Esophagus mucosa (tissue), 1 donor: ENCODE results near the gene IRF9. TPM values are rescaled to one million over a fixed set of nuclear protein-coding genes. Genes with fewer than 3 reads are reported as not detected.

Experiments
- ATAC-seq: fragments of 200-7000 bp; cut with Tn5 transposase; one replicate; pipeline ENCODE4 v1.9.1; 2020
- total RNA-seq: library from RNA; stranded (reverse); gene quantifications from one replicate; pipeline ENCODE4 v1.2.4, GENCODE V29; 2023
- donor health status: DM: yes; HTN: yes; CAD: no.

The IRF9 gene
- total RNA-seq, 1 donor from 2014 or later = 44.2 TPM

- no peak for ATAC-seq
These were observed 11.6 kb upstream of the IRF9 start for GRCh38 chr14:24149302-24149969.

GRCh38 chr14:24150061-24150460 is 11.0 kb upstream of the IRF9 start:
- no peak for ATAC-seq

GRCh38 chr14:24150567-24150966 is 10.5 kb upstream of the IRF9 start:
- ATAC-seq = no peak

GRCh38 chr14:24150993-24151392 is 10.1 kb upstream of the IRF9 start:
- no peak for ATAC-seq

GRCh38 chr14:24151404-24152080 is 9.5 kb upstream of the IRF9 start:
- ATAC-seq = no peak

GRCh38 chr14:24155100-24155499 is 6.0 kb upstream of the IRF9 start:
- ATAC-seq = no peak

- ATAC-seq = no peak
These were observed 4.2 kb upstream of the IRF9 start for GRCh38 chr14:24156840-24157239.

- ATAC-seq = no peak
These were observed 3.7 kb upstream of the IRF9 start for GRCh38 chr14:24157331-24157730.

- ATAC-seq = no peak
These were observed 1.1 kb upstream of the IRF9 start for GRCh38 chr14:24159777-24160498.

GRCh38 chr14:24160499-24160849 is 591 bp upstream of the IRF9 start:
- peak; percentile 1 for ATAC-seq

GRCh38 chr14:24162093-24162492 is 1.0 kb downstream of the IRF9 start:
- ATAC-seq = no peak

GRCh38 chr14:24164518-24164991 is 3.5 kb downstream of the IRF9 start:
- no peak for ATAC-seq

GRCh38 chr14:24165785-24166184 is 4.7 kb downstream of the IRF9 start:
- ATAC-seq = no peak

GRCh38 chr14:24167469-24168114 is 6.5 kb downstream of the IRF9 start:
- no peak for ATAC-seq

GRCh38 chr14:24171422-24172260 is 10.6 kb downstream of the IRF9 start, which contains the start of gene REC8:
REC8 (plus strand) TSS chr14:24172080; CDS start chr14:24172553, 473 bp downstream.
- ATAC-seq = peak; percentile 60

GRCh38 chr14:24172261-24172860 is 11.3 kb downstream of the IRF9 start:
- peak; percentile 19 for ATAC-seq

GRCh38 chr14:24172871-24173281 is 11.8 kb downstream of the IRF9 start:
- peak; percentile 2 for ATAC-seq

- ATAC-seq = no peak
These were observed 15.5 kb downstream of the IRF9 start for GRCh38 chr14:24176599-24176998.

- no peak for ATAC-seq
These were observed 16.2 kb downstream of the IRF9 start for GRCh38 chr14:24177041-24177825.

- no peak for ATAC-seq
These were observed 16.8 kb downstream of the IRF9 start for GRCh38 chr14:24177891-24178290.
